IPS-18a (cell line): ENCODE results near the gene BTBD17.
A peak's percentile ranks its signal among the peaks of the same experiment; 100 is the strongest.

Experiments used
- H3K27ac ChIP-seq: one replicate; pipeline ENCODE4 v1.5.1; 2013; ENCODE audit warnings: low read length
- H3K27me3 ChIP-seq: one replicate; pipeline ENCODE4 v1.6.1; 2013; ENCODE audit warnings: mild to moderate bottlenecking, low read length; ENCODE audit not compliant: control insufficient read depth, insufficient read depth
- H3K36me3 ChIP-seq: one replicate; pipeline ENCODE4 v1.6.1; 2013; ENCODE audit warnings: low read depth, low read length; ENCODE audit not compliant: control insufficient read depth
- H3K4me1 ChIP-seq: one replicate; pipeline ENCODE4 v1.6.1; 2013; ENCODE audit warnings: low read depth, low read length; ENCODE audit not compliant: control insufficient read depth
- H3K4me3 ChIP-seq: one replicate; pipeline ENCODE4 v1.5.1; 2013; ENCODE audit warnings: low read length
- H3K9ac ChIP-seq: one replicate; pipeline ENCODE4 v1.6.1; 2013; ENCODE audit warnings: mild to moderate bottlenecking, low read length, moderate library complexity
- H3K9me3 ChIP-seq: one replicate; pipeline ENCODE4 v1.6.1; 2013; ENCODE audit warnings: low read depth, low read length; ENCODE audit not compliant: control insufficient read depth

BTBD17 gene

GRCh38 chr17:74383141-74383540 lies 21.5 kb upstream of the BTBD17 start:
- H3K9ac ChIP-seq, result no peak overlapping the region
- H3K27me3 ChIP-seq, result no peaks in the 10 kb centered on the region
- H3K4me3 ChIP-seq, result no peak overlapping the region
- no peak overlapping the region for H3K27ac ChIP-seq
- peaks cover 25% of the 10 kb centered on the region for H3K4me1 ChIP-seq
- no peaks in the 10 kb centered on the region for H3K9me3 ChIP-seq
- no peaks in the 10 kb centered on the region for H3K36me3 ChIP-seq

- Histone ChIP-seq H3K4me1 (peaks cover 11% of the 10 kb centered on the region), H3K36me3 (no peaks in the 10 kb centered on the region), H3K4me3 (no peak overlapping the region), H3K9ac (no peak overlapping the region), H3K27ac (no peak overlapping the region), H3K9me3 (no peaks in the 10 kb centered on the region), H3K27me3 (no peaks in the 10 kb centered on the region)
Measured at GRCh38 chr17:74380959-74381808, 19.5 kb upstream of the BTBD17 start.

GRCh38 chr17:74380086-74380958 lies 18.7 kb upstream of the BTBD17 start:
- peaks cover 11% of the 10 kb centered on the region for H3K4me1 ChIP-seq
- H3K9me3 ChIP-seq, result no peaks in the 10 kb centered on the region
- H3K36me3 ChIP-seq, result no peaks in the 10 kb centered on the region
- H3K27ac ChIP-seq, result no peak overlapping the region
- no peak overlapping the region for H3K4me3 ChIP-seq
- no peak overlapping the region for H3K9ac ChIP-seq
- no peaks in the 10 kb centered on the region for H3K27me3 ChIP-seq

GRCh38 chr17:74379495-74380085 lies 17.9 kb upstream of the BTBD17 start:
- H3K27ac ChIP-seq, result no peak overlapping the region
- H3K36me3 ChIP-seq, result no peaks in the 10 kb centered on the region
- no peaks in the 10 kb centered on the region for H3K9me3 ChIP-seq
- H3K9ac ChIP-seq, result no peak overlapping the region
- H3K4me1 ChIP-seq, result peaks cover 11% of the 10 kb centered on the region
- peak overlapping the region; percentile 40 for H3K4me3 ChIP-seq
- no peaks in the 10 kb centered on the region for H3K27me3 ChIP-seq

GRCh38 chr17:74374858-74375257 lies 13.2 kb upstream of the BTBD17 start:
- H3K9ac ChIP-seq, result no peak overlapping the region
- H3K27me3 ChIP-seq, result no peaks in the 10 kb centered on the region
- H3K36me3 ChIP-seq, result no peaks in the 10 kb centered on the region
- no peaks in the 10 kb centered on the region for H3K9me3 ChIP-seq
- H3K4me1 ChIP-seq, result peaks cover 3% of the 10 kb centered on the region
- no peak overlapping the region for H3K4me3 ChIP-seq
- H3K27ac ChIP-seq, result no peak overlapping the region

- Histone ChIP-seq H3K9ac (no peak overlapping the region), H3K4me3 (no peak overlapping the region), H3K27ac (no peak overlapping the region), H3K27me3 (no peaks in the 10 kb centered on the region), H3K9me3 (no peaks in the 10 kb centered on the region), H3K36me3 (no peaks in the 10 kb centered on the region), H3K4me1 (peaks cover 5% of the 10 kb centered on the region)
Measured at GRCh38 chr17:74373838-74374606, 12.4 kb upstream of the BTBD17 start.

- peaks cover 6% of the 10 kb centered on the region for H3K4me1 ChIP-seq
- H3K36me3 ChIP-seq, result no peaks in the 10 kb centered on the region
- H3K27me3 ChIP-seq, result no peaks in the 10 kb centered on the region
- no peak overlapping the region for H3K27ac ChIP-seq
- no peak overlapping the region for H3K9ac ChIP-seq
- H3K9me3 ChIP-seq, result no peaks in the 10 kb centered on the region
- no peak overlapping the region for H3K4me3 ChIP-seq
Measured at GRCh38 chr17:74372426-74372825, 10.8 kb upstream of the BTBD17 start.

- H3K4me3 ChIP-seq, result no peak overlapping the region
- no peaks in the 10 kb centered on the region for H3K9me3 ChIP-seq
- no peaks in the 10 kb centered on the region for H3K36me3 ChIP-seq
- peaks cover 6% of the 10 kb centered on the region for H3K4me1 ChIP-seq
- H3K9ac ChIP-seq, result no peak overlapping the region
- H3K27ac ChIP-seq, result no peak overlapping the region
- H3K27me3 ChIP-seq, result no peaks in the 10 kb centered on the region
Measured at GRCh38 chr17:74371653-74372147, 10.0 kb upstream of the BTBD17 start.

GRCh38 chr17:74369665-74370490 lies 8.2 kb upstream of the BTBD17 start:
- H3K4me3 ChIP-seq, result no peak overlapping the region
- H3K27ac ChIP-seq, result no peak overlapping the region
- no peak overlapping the region for H3K9ac ChIP-seq
- peaks cover 6% of the 10 kb centered on the region for H3K4me1 ChIP-seq
- H3K27me3 ChIP-seq, result no peaks in the 10 kb centered on the region
- H3K9me3 ChIP-seq, result no peaks in the 10 kb centered on the region
- no peaks in the 10 kb centered on the region for H3K36me3 ChIP-seq

GRCh38 chr17:74369221-74369620 lies 7.6 kb upstream of the BTBD17 start:
- Histone ChIP-seq H3K27me3 (no peaks in the 10 kb centered on the region), H3K4me3 (no peak overlapping the region), H3K36me3 (no peaks in the 10 kb centered on the region), H3K9me3 (no peaks in the 10 kb centered on the region), H3K27ac (no peak overlapping the region), H3K9ac (no peak overlapping the region), H3K4me1 (peaks cover 6% of the 10 kb centered on the region)
